IMR-90 (cell line): ENCODE measurements around the gene LOXL3. TPM values are rescaled to one million over a fixed set of nuclear protein-coding genes. Genes with fewer than 3 reads are reported as not detected.
A peak's percentile ranks its signal among the peaks of the same experiment; 100 is the strongest.

Experiments used
- ATAC-seq: fragments of 200-7000 bp; cut with Tn5 transposase; 2 replicates; pipeline ENCODE4 v1.9.1; 2020; ENCODE audit warnings: low read depth, mild to moderate bottlenecking, moderate library complexity
- BruUV-seq: library from RNA; stranded (reverse); fragments of 400-500 nt; replicated peaks from 2 replicates; lab custom pipeline; 2021; lab: Mats Ljungman, UMichigan
- CTCF ChIA-PET: fragments of 300-600 bp; formaldehyde crosslinking; extraction: SDS; loops from one replicate; lab custom pipeline; 2021; ENCODE audit warnings: antibody characterized with exemption; lab: Yijun Ruan, JAX
- POLR2A ChIA-PET: fragments of 300-600 bp; sonication (Branson Sonifier 250); formaldehyde crosslinking; loops from one replicate; lab custom pipeline; 2022; ENCODE audit warnings: antibody characterized with exemption; ENCODE audit not compliant: unreplicated experiment; lab: Charles Lee
- DNase-seq: peaks from one replicate; pipeline ENCODE4 v3.0.0; 2013
- H2AFZ ChIP-seq: replicated peaks from 2 replicates; pipeline ENCODE3; 2013; ENCODE audit warnings: low read length, mild to moderate bottlenecking; ENCODE audit not compliant: poor library complexity
- H2AK5ac ChIP-seq: 2 replicates; pipeline ENCODE4 v1.6.1; 2013; ENCODE audit warnings: low read depth, low read length, inconsistent platforms
- H2AK9ac ChIP-seq: replicated peaks from 2 replicates; pipeline ENCODE3; 2013; ENCODE audit warnings: mild to moderate bottlenecking, low read depth, low read length, moderate library complexity; ENCODE audit not compliant: poor library complexity
- H2BK120ac ChIP-seq: 2 replicates; pipeline ENCODE4 v1.6.1; 2013; ENCODE audit warnings: low read depth, low read length, inconsistent platforms
- H2BK15ac ChIP-seq: 3 replicates; pipeline ENCODE4 v1.6.1; 2013; ENCODE audit warnings: low read depth, low read length, inconsistent platforms
- H2BK20ac ChIP-seq: 2 replicates; pipeline ENCODE4 v1.6.1; 2013; ENCODE audit warnings: low read depth, mild to moderate bottlenecking, inconsistent platforms, low read length, moderate library complexity
- H2BK5ac ChIP-seq: 2 replicates; pipeline ENCODE4 v1.6.1; 2013; ENCODE audit warnings: mild to moderate bottlenecking, low read depth, low read length, inconsistent platforms; ENCODE audit not compliant: poor library complexity, severe bottlenecking
- H3K14ac ChIP-seq: replicated peaks from 2 replicates; pipeline ENCODE4 v1.6.1; 2013; ENCODE audit warnings: low read depth, low read length, inconsistent platforms
- H3K18ac ChIP-seq: 2 replicates; pipeline ENCODE4 v1.6.1; 2013; ENCODE audit warnings: low read depth, low read length, control low read depth
- H3K23ac ChIP-seq: 2 replicates; pipeline ENCODE4 v1.6.1; 2013; ENCODE audit warnings: low read depth, low read length, inconsistent platforms
- H3K27ac ChIP-seq: 2 replicates; pipeline ENCODE4 v1.5.1; 2013; ENCODE audit warnings: mild to moderate bottlenecking, control low read depth, low read length; ENCODE audit not compliant: insufficient read depth
- H3K27me3 ChIP-seq: 2 replicates; pipeline ENCODE4 v1.6.1; 2013; ENCODE audit warnings: low read length; ENCODE audit not compliant: control insufficient read depth, insufficient read depth
- H3K36me3 ChIP-seq: 2 replicates; pipeline ENCODE4 v1.6.1; 2013; ENCODE audit warnings: low read length, mixed read lengths; ENCODE audit not compliant: control insufficient read depth, insufficient read depth
- H3K4ac ChIP-seq: 2 replicates; pipeline ENCODE4 v1.6.1; 2013; ENCODE audit warnings: low read depth, low read length, inconsistent platforms
- H3K4me1 ChIP-seq: 2 replicates; pipeline ENCODE4 v1.6.1; 2013; ENCODE audit warnings: low read length, mixed read lengths; ENCODE audit not compliant: control insufficient read depth, insufficient read depth
- H3K4me2 ChIP-seq: 2 replicates; pipeline ENCODE4 v1.6.1; 2013; ENCODE audit warnings: low read depth, mild to moderate bottlenecking, control low read depth, low read length, moderate library complexity
- H3K4me3 ChIP-seq: 2 replicates; pipeline ENCODE4 v1.5.1; 2013; ENCODE audit warnings: low read depth, mild to moderate bottlenecking, control low read depth, low read length, moderate library complexity; ENCODE audit not compliant: insufficient read depth
- H3K56ac ChIP-seq: 2 replicates; pipeline ENCODE4 v1.6.1; 2013; ENCODE audit warnings: low read length, inconsistent platforms; ENCODE audit not compliant: insufficient read depth; ENCODE audit errors: extremely low read depth
- H3K79me1 ChIP-seq, 2 experiments: 2 replicates each; pipeline ENCODE4 v1.6.1; 2013; ENCODE audit warnings: low read length in 2 of 2, inconsistent platforms in 1 of 2, low read depth in 1 of 2
- H3K9ac ChIP-seq: 2 replicates; pipeline ENCODE4 v1.6.1; 2013; ENCODE audit warnings: low read depth, low read length, control low read depth
- H3K9me1 ChIP-seq: 2 replicates; pipeline ENCODE4 v1.6.1; 2013; ENCODE audit warnings: low read length, inconsistent platforms; ENCODE audit not compliant: insufficient read depth
- H3K9me3 ChIP-seq: 2 replicates; pipeline ENCODE4 v1.6.1; 2013; ENCODE audit warnings: low read length; ENCODE audit not compliant: control insufficient read depth, insufficient read depth
- H4K20me1 ChIP-seq: 2 replicates; pipeline ENCODE4 v1.6.1; 2013; ENCODE audit warnings: low read length, inconsistent platforms; ENCODE audit not compliant: insufficient read depth
- H4K5ac ChIP-seq: 2 replicates; pipeline ENCODE4 v1.6.1; 2013; ENCODE audit warnings: mild to moderate bottlenecking, low read depth, low read length, control low read depth
- H4K8ac ChIP-seq, 2 experiments: 2 replicates each; pipeline ENCODE4 v1.6.1; 2013; ENCODE audit warnings: low read depth in 2 of 2, low read length in 2 of 2, control low read depth in 1 of 2, inconsistent platforms in 1 of 2
- H4K91ac ChIP-seq: 2 replicates; pipeline ENCODE4 v1.6.1; 2013; ENCODE audit warnings: low read depth, low read length, inconsistent platforms; ENCODE audit not compliant: insufficient read depth
- BHLHE40 ChIP-seq: fragments of 150-350 bp; IDR thresholded peaks from 2 replicates; pipeline ENCODE4 v1.6.1; 2016; ENCODE audit warnings: mild to moderate bottlenecking, low read depth, low read length
- CEBPB ChIP-seq: IDR thresholded peaks from 2 replicates; pipeline ENCODE4 v1.6.1; 2012; ENCODE audit warnings: low read depth, low read length, improper control_type of control experiment
- CHD1 ChIP-seq: IDR thresholded peaks from 2 replicates; pipeline ENCODE4 v1.6.1; 2012; ENCODE audit warnings: low read depth, low read length, improper control_type of control experiment
- CTCF ChIP-seq: conservative IDR thresholded peaks from 2 replicates; pipeline ENCODE4 v1.5.1; 2012; ENCODE audit warnings: mild to moderate bottlenecking, low read depth, low read length, improper control_type of control experiment
- ELK1 ChIP-seq: fragments of 150-350 bp; IDR thresholded peaks from 2 replicates; pipeline ENCODE4 v1.6.1; 2016; ENCODE audit warnings: low read depth, mild to moderate bottlenecking, low read length, moderate library complexity, borderline replicate concordance
- FOS ChIP-seq: fragments of 150-350 bp; IDR thresholded peaks from 2 replicates; pipeline ENCODE4 v1.6.1; 2016; ENCODE audit warnings: low read depth, low read length
- MAFK ChIP-seq: IDR thresholded peaks from 2 replicates; pipeline ENCODE4 v1.6.1; 2012; ENCODE audit warnings: low read depth, low read length, improper control_type of control experiment
- MAZ ChIP-seq: IDR thresholded peaks from 2 replicates; pipeline ENCODE4 v1.6.1; 2012; ENCODE audit warnings: low read depth, mild to moderate bottlenecking, low read length, improper control_type of control experiment, moderate library complexity, borderline replicate concordance
- MXI1 ChIP-seq: IDR thresholded peaks from 2 replicates; pipeline ENCODE4 v1.6.1; 2012; ENCODE audit warnings: low read depth, mild to moderate bottlenecking, low read length, moderate library complexity, borderline replicate concordance
- POLR2A ChIP-seq: IDR thresholded peaks from 2 replicates; pipeline ENCODE4 v1.6.1; 2012; ENCODE audit warnings: mild to moderate bottlenecking, low read depth, low read length
- RAD21 ChIP-seq: IDR thresholded peaks from 2 replicates; pipeline ENCODE4 v1.6.1; 2012; ENCODE audit warnings: low read length, improper control_type of control experiment
- RCOR1 ChIP-seq: IDR thresholded peaks from 2 replicates; pipeline ENCODE4 v1.6.1; 2012; ENCODE audit warnings: mild to moderate bottlenecking, low read length, improper control_type of control experiment; ENCODE audit not compliant: insufficient replicate concordance
- WGBS, 2 experiments: methylation state at CpG; one replicate each; pipeline versions ENCODE4 v1.1.5 to v1.1.7; 2013; ENCODE audit warnings: missing lambda C conversion rate in 2 of 2; ENCODE audit not compliant: insufficient read length in 1 of 2; ENCODE audit errors: extremely low coverage in 2 of 2; 5-methylcytosine and 5-hydroxymethylcytosine counted together
- dilution Hi-C: fragments of 300-500 bp; cut with HindIII; formaldehyde crosslinking; loops from one replicate; pipeline ENCODE4 v1.14.3; 2018; ENCODE audit warnings: low sequenced_read_pairs; ENCODE audit not compliant: unreplicated experiment
- in situ Hi-C: fragments of 300-500 bp; cut with MboI; formaldehyde crosslinking; loops from 3 replicates; pipeline ENCODE4 v1.14.3; 2019; ENCODE audit warnings: low sequenced_read_pairs, inconsistent platforms, mixed read lengths
- intact Hi-C: fragments of 100-400 bp; cut with micrococcal nuclease; formaldehyde crosslinking; loops from 2 replicates; pipeline ENCODE4 v1.10.0; 2022
- polyA plus RNA-seq, 3 experiments: library from polyadenylated mRNA; depleted of rRNA; stranded (reverse); fragments of >200 nt; gene quantifications; 2 replicates each; pipeline ENCODE4 v1.2.3, GENCODE V29; 2012; ENCODE audit warnings: low replicate concordance in 1 of 3
- total RNA-seq: library from RNA; depleted of rRNA; stranded (reverse); fragments of >200 nt; gene quantifications from 2 replicates; pipeline ENCODE4 v1.2.3, GENCODE V29; 2012
- TF ChIP-seq, protein P1 (sequence below): fragments of 150-350 bp; IDR thresholded peaks from 2 replicates; pipeline ENCODE4 v1.6.1; 2017; ENCODE audit warnings: mild to moderate bottlenecking, antibody characterized with exemption, low read length, low read depth

Gene LOXL3
- total and polyA plus RNA-seq, 2 of the 4 experiments (the other 2 are of a cell fraction), result 17.9 to 23.4 TPM

DNA sequence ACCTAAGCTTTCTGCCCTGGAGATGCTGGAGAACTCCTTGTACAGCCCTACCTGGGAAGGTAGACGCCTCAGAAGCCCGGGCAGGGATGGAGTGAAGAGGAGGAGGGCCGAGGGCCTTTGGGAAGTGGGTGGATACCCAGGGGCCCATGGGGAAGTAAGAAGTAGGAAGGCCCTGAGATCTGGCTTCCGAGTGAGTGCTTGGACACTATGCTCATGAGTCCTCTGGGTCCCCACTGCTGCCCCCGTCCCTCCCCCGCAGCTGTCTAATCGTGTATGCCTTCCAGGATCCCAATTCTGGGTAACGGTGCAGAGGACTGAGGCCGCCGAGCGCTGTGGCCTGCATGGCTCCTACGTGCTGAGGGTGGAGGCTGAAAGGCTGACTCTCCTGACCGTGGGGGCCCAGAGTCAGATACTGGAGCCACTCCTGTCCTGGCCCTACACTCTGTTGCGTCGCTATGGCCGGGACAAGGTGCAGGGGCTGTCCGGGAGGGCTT lies 1.9 kb upstream of the LOXL3 start:
- peak overlapping the region; percentile 95 for H2AFZ ChIP-seq
- intact Hi-C loops, result loop anchor here (2.0 kb wide), 1 partner anchor 49 kb away; the partner anchor contains the start of gene PCGF1
- H3K4me3 ChIP-seq, result peak overlapping the region; percentile 78
- H3K56ac ChIP-seq, result no peak overlapping the region
- POLR2A ChIA-PET, result no interaction called here
- no peak overlapping the region for H2BK120ac ChIP-seq
- H3K23ac ChIP-seq, result peak overlapping the region; percentile 7; the same call in 1 of the 2 replicates
- H3K9me1 ChIP-seq, result 0 out of 2 replicates have a peak, but pooled peaks cover 17% of the 10 kb centered on the region
- in situ Hi-C loops, result no loop called here
- H3K27me3 ChIP-seq, result no peaks in the 10 kb centered on the region
- H2BK20ac ChIP-seq, result no peak overlapping the region
- H3K4me1 ChIP-seq, result peaks cover 15% of the 10 kb centered on the region
- H2BK5ac ChIP-seq, result no peak overlapping the region
- DNase-seq (no peak), ATAC-seq (no peak)
- H3K18ac ChIP-seq, result no peak overlapping the region
- peak overlapping the region in 1 of 2 experiments; percentile 50; a peak in 2 of 4 replicates for H4K8ac ChIP-seq
- H4K20me1 ChIP-seq, result no peaks in the 10 kb centered on the region; the same call in 1 of the 2 replicates
- H2AK5ac ChIP-seq, result peak overlapping the region; percentile 37
- peaks cover 19% of the 10 kb centered on the region for H3K36me3 ChIP-seq
- peak overlapping the region; percentile 92 for H2AK9ac ChIP-seq
- WGBS, 2 experiments, result 63% methylated on average over 8 of the region's 17 CpGs; no CpG with 5 or more reads in 1 of the 2 experiments
- no peak overlapping the region for H4K5ac ChIP-seq
- BruUV-seq, result no TSS peak
- H3K14ac ChIP-seq, result peak overlapping the region; percentile 93
- peak overlapping the region; percentile 88 for H3K4me2 ChIP-seq
- H3K79me1 ChIP-seq, result peaks cover 8 to 55% of the 10 kb centered on the region in 2 experiments
- H2BK15ac ChIP-seq, result no peak overlapping the region
- CTCF ChIA-PET, result no interaction called here
- no peak overlapping the region for H4K91ac ChIP-seq
- dilution Hi-C loops, result no loop called here
- H3K27ac ChIP-seq, result peak overlapping the region; percentile 78; the same call in 1 of the 2 replicates
- H3K4ac ChIP-seq, result no peak overlapping the region
- TF ChIP-seq MXI1 (no peak), MAFK (no peak), FOS (no peak), CHD1 (no peak), BHLHE40 (no peak), RAD21 (no peak), CEBPB (no peak), CTCF (no peak), ELK1 (no peak), POLR2A (no peak), MAZ (no peak), RCOR1 (no peak)
- TF ChIP-seq, protein P1, sequence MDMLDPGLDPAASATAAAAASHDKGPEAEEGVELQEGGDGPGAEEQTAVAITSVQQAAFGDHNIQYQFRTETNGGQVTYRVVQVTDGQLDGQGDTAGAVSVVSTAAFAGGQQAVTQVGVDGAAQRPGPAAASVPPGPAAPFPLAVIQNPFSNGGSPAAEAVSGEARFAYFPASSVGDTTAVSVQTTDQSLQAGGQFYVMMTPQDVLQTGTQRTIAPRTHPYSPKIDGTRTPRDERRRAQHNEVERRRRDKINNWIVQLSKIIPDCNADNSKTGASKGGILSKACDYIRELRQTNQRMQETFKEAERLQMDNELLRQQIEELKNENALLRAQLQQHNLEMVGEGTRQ, result no peak
- H3K9ac ChIP-seq, result peak overlapping the region; percentile 90
- H3K9me3 ChIP-seq, result no peaks in the 10 kb centered on the region
